Activated T-helper 1 cell treated with Interleukin-2 at 50 U/mL for 16 hours (primary cell): ENCODE data around the gene GJB4.
"Not testable (repeated sequence)": the region's sequence is repeated elsewhere in the genome, so short reads cannot be mapped to it uniquely, and the experiment has no call there.

ENCODE experiments used
- DNase-seq: peaks from one replicate; pipeline ENCODE4 v3.0.0-alpha.2; 2020; ENCODE audit warnings: low read depth

GJB4 gene

GRCh38 chr1:34746785-34747637 is 12.5 kb upstream of the GJB4 start:
- DNase-seq, result no peak

GRCh38 chr1:34747638-34747941 is 11.9 kb upstream of the GJB4 start:
- DNase-seq, result no peak

GRCh38 chr1:34749992-34750391 is 9.5 kb upstream of the GJB4 start:
- no peak for DNase-seq

- no peak for DNase-seq
These were observed 8.9 kb upstream of the GJB4 start for GRCh38 chr1:34750610-34751009.

- no peak for DNase-seq
These were observed 6.4 kb upstream of the GJB4 start for GRCh38 chr1:34753163-34753562.

- DNase-seq, result no peak
These were observed 4.4 kb upstream of the GJB4 start, which contains the start of gene GJB5 for GRCh38 chr1:34754964-34755637. GJB5 (plus strand) TSS chr1:34755047; CDS start chr1:34757331, 2,284 bp downstream.

- no peak for DNase-seq
These were observed 3.6 kb upstream of the GJB4 start for GRCh38 chr1:34755961-34756360.

GRCh38 chr1:34757386-34757785 is 2.2 kb upstream of the GJB4 start:
- no peak for DNase-seq

- DNase-seq, result no peak
These were observed 789 bp upstream of the GJB4 start for GRCh38 chr1:34758751-34759150.

GRCh38 chr1:34761176-34761761 is 1.7 kb downstream of the GJB4 start:
- DNase-seq, result no peak

GRCh38 chr1:34761776-34762307 is 2.3 kb downstream of the GJB4 start:
- DNase-seq, result no peak

- DNase-seq, result no peak
These were observed 3.1 kb downstream of the GJB4 start for GRCh38 chr1:34762474-34763141.

GRCh38 chr1:34763142-34763781 is 3.7 kb downstream of the GJB4 start:
- DNase-seq, result no peak

GRCh38 chr1:34768856-34769255 is 9.3 kb downstream of the GJB4 start:
- DNase-seq, result no peak

GRCh38 chr1:34770891-34771504 is 11.5 kb downstream of the GJB4 start:
- no peak for DNase-seq

- no peak for DNase-seq
These were observed 12.2 kb downstream of the GJB4 start for GRCh38 chr1:34771573-34772371.

GRCh38 chr1:34773114-34773513 is 13.6 kb downstream of the GJB4 start:
- not testable (repeated sequence) for DNase-seq

- DNase-seq, result no peak
These were observed 15.4 kb downstream of the GJB4 start for GRCh38 chr1:34774957-34775356.

GRCh38 chr1:34776911-34777310 is 17.4 kb downstream of the GJB4 start:
- no peak for DNase-seq

GRCh38 chr1:34777519-34778321 is 18.2 kb downstream of the GJB4 start:
- DNase-seq, result no peak
